HepG2 (cell line): ENCODE results near the gene SNX22. TPM values are rescaled to one million over a fixed set of nuclear protein-coding genes. Genes with fewer than 3 reads are reported as not detected.

ENCODE experiments used
- ATAC-seq: fragments of 200-7000 bp; cut with Tn5 transposase; 3 replicates; pipeline ENCODE4 v1.9.1; 2020; ENCODE audit warnings: mild to moderate bottlenecking, moderate library complexity
- BruUV-seq: library from RNA; stranded (reverse); fragments of 400-500 nt; replicated peaks from 2 replicates; lab custom pipeline; 2021; lab: Mats Ljungman, UMichigan
- CTCF ChIA-PET: fragments of 300-600 bp; formaldehyde crosslinking; extraction: SDS; loops from one replicate; lab custom pipeline; 2021; ENCODE audit warnings: low total read pairs, inconsistent platforms, low intra/inter-chr PET ratio; lab: Yijun Ruan, JAX
- POLR2A ChIA-PET: fragments of 350-600 bp; sonication (Branson Sonifier 250); formaldehyde crosslinking; loops from one replicate; lab custom pipeline; 2020; ENCODE audit warnings: antibody characterized with exemption, inconsistent platforms; lab: Yijun Ruan, JAX
- DNase-seq: peaks from one replicate; pipeline ENCODE4 v3.0.0-alpha.2; 2015; ENCODE audit warnings: low spot score
- FAIRE-seq: peaks from 3 replicates; lab custom pipeline; 2011; peaks lifted over from hg19 to GRCh38; lab: Jason Lieb, UNC
- H2AFZ ChIP-seq: one replicate; pipeline ENCODE4 v1.6.1; 2011; ENCODE audit warnings: low read length, inconsistent platforms
- H3K27ac ChIP-seq: fragments of 300-600 bp; 3 replicates; pipeline ENCODE4 v1.8.0; 2011; ENCODE audit warnings: mixed run types, mild to moderate bottlenecking, mixed read lengths, low read length, inconsistent platforms; ENCODE audit not compliant: insufficient read depth; ENCODE audit errors: extremely low read length
- H3K27me3 ChIP-seq, 2 experiments: fragments of 200-600 bp in 1 of 2; 2 replicates in 1 of 2; 3 replicates in 1 of 2; pipeline versions ENCODE4 v1.6.0 to v1.8.0; 2011; ENCODE audit warnings: low read length in 2 of 2, mild to moderate bottlenecking in 2 of 2, moderate library complexity in 2 of 2, inconsistent platforms in 1 of 2; ENCODE audit not compliant: insufficient read depth in 2 of 2, control insufficient read depth in 1 of 2
- H3K36me3 ChIP-seq, 2 experiments: fragments of 200-600 bp in 1 of 2; replicated peaks in 1 of 2; 2 replicates in 1 of 2; 3 replicates in 1 of 2; pipeline versions ENCODE4 v1.5.1 to v1.8.0; 2011; ENCODE audit warnings: low read length in 2 of 2, inconsistent platforms in 1 of 2; ENCODE audit not compliant: insufficient read depth in 2 of 2, control insufficient read depth in 1 of 2
- H3K4me1 ChIP-seq: 2 replicates; pipeline ENCODE4 v1.5.1; 2012; ENCODE audit warnings: low read length, inconsistent platforms; ENCODE audit not compliant: insufficient read depth
- H3K4me2 ChIP-seq: 2 replicates; pipeline ENCODE4 v1.6.0; 2011; ENCODE audit warnings: low read depth, low read length, inconsistent platforms
- H3K4me3 ChIP-seq, 3 experiments: fragments of 200-600 bp in 1 of 3; sonication (generic), shearing (Covaris generic) in 1 of 3; replicated peaks in 1 of 3; 2 replicates each; pipeline ENCODE4 v1.5.1; 2011 to 2016; ENCODE audit warnings: low read length in 3 of 3, inconsistent platforms in 2 of 3, low read depth in 2 of 3, mild to moderate bottlenecking in 2 of 3, control low read depth in 1 of 3, mixed read lengths in 1 of 3; ENCODE audit not compliant: insufficient read depth in 1 of 3
- H3K79me2 ChIP-seq: one replicate; pipeline ENCODE4 v1.6.1; 2011; ENCODE audit warnings: low read length, inconsistent platforms; ENCODE audit not compliant: insufficient read depth
- H3K9ac ChIP-seq: 2 replicates; pipeline ENCODE4 v1.6.0; 2011; ENCODE audit warnings: mild to moderate bottlenecking, low read depth, low read length, inconsistent platforms; ENCODE audit not compliant: insufficient read depth
- H3K9me3 ChIP-seq: 2 replicates; pipeline ENCODE4 v1.5.1; 2012; ENCODE audit warnings: mild to moderate bottlenecking, low read length
- H4K20me1 ChIP-seq: 2 replicates; pipeline ENCODE4 v1.6.0; 2011; ENCODE audit warnings: inconsistent platforms, mild to moderate bottlenecking, low read length, moderate library complexity; ENCODE audit not compliant: insufficient read depth
- FOXC1 ChIP-seq: sonication (generic); formaldehyde crosslinking; IDR thresholded peaks from 2 replicates; pipeline ENCODE4 v1.8.0; 2022; ENCODE audit warnings: mild to moderate bottlenecking, missing genetic modification reagents, borderline replicate concordance
- FOXK1 ChIP-seq: sonication (generic); formaldehyde crosslinking; IDR thresholded peaks from 2 replicates; pipeline ENCODE4 v1.4.0; 2020; ENCODE audit warnings: low read depth, missing genetic modification reagents, borderline replicate concordance
- IKZF5 ChIP-seq: IDR thresholded peaks from 2 replicates; pipeline ENCODE4 v1.6.1; 2018; ENCODE audit warnings: missing genetic modification reagents, mild to moderate bottlenecking, missing compliant biosample characterization
- ISL2 ChIP-seq: sonication (generic); formaldehyde crosslinking; IDR thresholded peaks from 2 replicates; pipeline ENCODE4 v1.5.0; 2020; ENCODE audit warnings: missing genetic modification reagents
- MLLT10 ChIP-seq: sonication (generic); formaldehyde crosslinking; IDR thresholded peaks from 2 replicates; pipeline ENCODE4 v1.4.0; 2020; ENCODE audit warnings: missing genetic modification reagents
- MTA1 ChIP-seq: sonication (generic); formaldehyde crosslinking; IDR thresholded peaks from 2 replicates; pipeline ENCODE4 v1.4.0; 2020; ENCODE audit warnings: missing genetic modification reagents, mild to moderate bottlenecking, borderline replicate concordance
- NFIC ChIP-seq: IDR thresholded peaks from 2 replicates; pipeline ENCODE4 v1.6.1; 2012; ENCODE audit warnings: mild to moderate bottlenecking, low read length, inconsistent platforms
- SAFB2 ChIP-seq: sonication (generic); formaldehyde crosslinking; IDR thresholded peaks from 2 replicates; pipeline ENCODE4 v1.5.1; 2020; ENCODE audit warnings: missing genetic modification reagents, low read depth, mild to moderate bottlenecking, borderline replicate concordance
- SNAPC5 ChIP-seq: sonication (generic); formaldehyde crosslinking; IDR thresholded peaks from 2 replicates; pipeline ENCODE4 v1.8.1; 2023; ENCODE audit warnings: mild to moderate bottlenecking, missing genetic modification reagents, borderline replicate concordance
- TSC22D2 ChIP-seq: sonication (generic); formaldehyde crosslinking; IDR thresholded peaks from 2 replicates; pipeline ENCODE4 v1.5.1; 2020; ENCODE audit warnings: missing genetic modification reagents, mild to moderate bottlenecking, borderline replicate concordance
- ZBTB3 ChIP-seq: sonication (generic); formaldehyde crosslinking; IDR thresholded peaks from 2 replicates; pipeline ENCODE4 v1.4.0; 2020; ENCODE audit warnings: low read depth, mild to moderate bottlenecking, moderate library complexity, missing genetic modification reagents, borderline replicate concordance
- ZBTB38 ChIP-seq: sonication (generic); formaldehyde crosslinking; IDR thresholded peaks from 2 replicates; pipeline ENCODE4 v1.5.1; 2020; ENCODE audit warnings: mild to moderate bottlenecking, missing genetic modification reagents
- ZNF207 ChIP-seq: fragments of 450-650 bp; IDR thresholded peaks from 2 replicates; pipeline ENCODE4 v1.6.1; 2016; ENCODE audit warnings: antibody characterized with exemption, borderline replicate concordance
- ZNF550 ChIP-seq: sonication (generic); formaldehyde crosslinking; IDR thresholded peaks from 2 replicates; pipeline ENCODE4 v1.4.0; 2020; ENCODE audit warnings: mild to moderate bottlenecking, missing genetic modification reagents, borderline replicate concordance
- ZNF557 ChIP-seq: sonication (generic); formaldehyde crosslinking; IDR thresholded peaks from 2 replicates; pipeline ENCODE4 v1.4.0; 2020; ENCODE audit warnings: missing genetic modification reagents
- ZNF883 ChIP-seq: sonication (generic); formaldehyde crosslinking; IDR thresholded peaks from 2 replicates; pipeline ENCODE4 v1.5.1; 2020; ENCODE audit warnings: mild to moderate bottlenecking, missing genetic modification reagents; ENCODE audit errors: not compliant biosample characterization
- WGBS: methylation state at CpG from one replicate; pipeline ENCODE4 v1.1.6; 2017; ENCODE audit warnings: low lambda C conversion rate; 5-methylcytosine and 5-hydroxymethylcytosine counted together
- in situ Hi-C: cut with HindIII; loops from 2 replicates; pipeline ENCODE4 v1.10.0; 2017; ENCODE audit warnings: low pct_unique_long_range_greater_than_20kb; ENCODE audit not compliant: extremely low pct_ligation_motif_present
- intact Hi-C: fragments of 100-400 bp; cut with micrococcal nuclease; formaldehyde crosslinking; loops from one replicate; pipeline ENCODE4 v1.10.0; 2022; ENCODE audit not compliant: unreplicated experiment
- polyA plus RNA-seq, 8 experiments: library from polyadenylated mRNA; depleted of rRNA in 3 of 8; stranded (reverse) in 7 of 8; unstranded in 1 of 8; fragments of >200 nt; fragmentation: Illumina TruSeq in 4 of 8; extraction: Trizol in 4 of 8; gene quantifications; 2 replicates each; pipeline versions ENCODE4 v1.2.1 to v1.2.3, GENCODE V29; 2011 to 2016; ENCODE audit warnings: low read depth in 4 of 8, missing spikeins in 1 of 8, mixed read lengths in 1 of 8; ENCODE audit not compliant: insufficient read depth in 1 of 8
- total RNA-seq, 5 experiments: library from RNA; depleted of rRNA; stranded (reverse); fragments of >200 nt; fragmentation: Illumina TruSeq; extraction: Trizol; gene quantifications; 2 replicates each; pipeline ENCODE4 v1.2.3, GENCODE V29; 2016; ENCODE audit warnings: low read depth in 1 of 5

The SNX22 gene
- total and polyA plus RNA-seq, 2 of the 13 experiments (the other 11 are each of a cell fraction or from before 2014, with no cell fraction given), result 2.3 to 5.5 TPM

GRCh38 chr15:64102497-64102896, 49.0 kb upstream of the SNX22 start:
- peaks cover 98% of the 10 kb centered on the region for H3K79me2 ChIP-seq
- TF ChIP-seq ZNF883 (CRISPR knock-in tag), result no peak
- TF ChIP-seq MLLT10 (CRISPR knock-in tag), result no peak
- no peak for TF ChIP-seq ISL2 (CRISPR knock-in tag)
- no peak for TF ChIP-seq SNAPC5 (CRISPR knock-in tag)
- no peak for TF ChIP-seq FOXC1
- no peak for TF ChIP-seq FOXK1 (CRISPR knock-in tag)
- TF ChIP-seq NFIC, result no peak
- no peak for TF ChIP-seq SAFB2
- TF ChIP-seq ZNF550 (CRISPR knock-in tag), result no peak
- TF ChIP-seq IKZF5 (CRISPR knock-in tag), result no peak
- no peak for TF ChIP-seq MTA1 (CRISPR knock-in tag)
- TF ChIP-seq TSC22D2 (CRISPR knock-in tag), result no peak
- no peak for TF ChIP-seq ZNF557 (CRISPR knock-in tag)
- no peak for TF ChIP-seq ZBTB3
- no peak for TF ChIP-seq ZNF207
- TF ChIP-seq ZBTB38 (CRISPR knock-in tag), result no peak
- DNase-seq (no peak), FAIRE-seq (no peak), ATAC-seq (no peak)
- POLR2A ChIA-PET, result interaction anchor here (0.7 kb wide), 1 partner anchor 612 kb away, joined by 6 read pairs; no protein-coding TSS in a partner anchor
- peaks cover 1 to 5% of the 10 kb centered on the region in 2 experiments; a peak in 2 of 5 replicates for H3K36me3 ChIP-seq
- no peaks in the 10 kb centered on the region for H3K27me3 ChIP-seq
- no peak overlapping the region for H3K9ac ChIP-seq
- H3K4me3 ChIP-seq, result no peak overlapping the region
- in situ Hi-C loops, result no loop called here
- 98% methylated on average over 2 of the region's 2 CpGs for WGBS
- CTCF ChIA-PET, result no interaction called here
- BruUV-seq, result no TSS peak
- H3K9me3 ChIP-seq, result no peaks in the 10 kb centered on the region
- H3K4me1 ChIP-seq, result peaks cover 59% of the 10 kb centered on the region
- H4K20me1 ChIP-seq, result peaks cover 14% of the 10 kb centered on the region
- H3K4me2 ChIP-seq, result no peak overlapping the region
- no peak overlapping the region for H2AFZ ChIP-seq
- intact Hi-C loops, result no loop called here
- H3K27ac ChIP-seq, result no peak overlapping the region
